ENCODE data around the gene UCK1. TPM values are rescaled to one million over a fixed set of nuclear protein-coding genes. Genes with fewer than 3 reads are reported as not detected.
"Not testable (repeated sequence)": the region's sequence is repeated elsewhere in the genome, so short reads cannot be mapped to it uniquely, and the experiment has no call there.

Gene UCK1
- polyA plus RNA-seq, 6 donors from 2014 or later = 16.8 to 30.6 (median 21.3) TPM

GRCh38 chr9:131562032-131562959 lies 31.2 kb upstream of the UCK1 start:
- Mint-ChIP-seq H3K27me3 (peaks cover 0 to under 1% (median 0%) of the 10 kb centered on the region in 3 donors), H3K4me1 (no peaks in the 10 kb centered on the region), H3K9me3 (peaks cover 0 to 8% (median 0%) of the 10 kb centered on the region in 7 donors), H3K4me3 (no peak overlapping the region), H3K36me3 (no peaks in the 10 kb centered on the region), H3K27ac (peak overlapping the region in 1 of 6 donors; percentile 49)
- DNase-seq = no peak
- no peak for ATAC-seq (ENCODE audit: low read depth in 2 of 2)

- peaks cover 0 to 13% (median 0%) of the 10 kb centered on the region in 7 donors for H3K9me3 Mint-ChIP-seq
- no peak overlapping the region for H3K27ac Mint-ChIP-seq
- DNase-seq (no peak), ATAC-seq (ENCODE audit: low read depth in 2 of 2) (no peak)
- no peak overlapping the region for H3K4me3 Mint-ChIP-seq
- H3K4me1 Mint-ChIP-seq = peaks cover 0 to 5% (median 0%) of the 10 kb centered on the region in 3 donors
- H3K36me3 Mint-ChIP-seq = no peaks in the 10 kb centered on the region
- peaks cover 11 to 23% (median 22%) of the 10 kb centered on the region in 3 donors for H3K27me3 Mint-ChIP-seq
Observed at GRCh38 chr9:131559421-131560000, 28.4 kb upstream of the UCK1 start.

- H3K9me3 Mint-ChIP-seq = peaks cover 0 to 13% (median 3%) of the 10 kb centered on the region in 7 donors
Observed at GRCh38 chr9:131557855-131558548, 26.9 kb upstream of the UCK1 start.

GRCh38 chr9:131555841-131556673 lies 25.0 kb upstream of the UCK1 start:
- Mint-ChIP-seq H3K27me3 (peaks cover 31 to 49% (median 43%) of the 10 kb centered on the region in 3 donors), H3K4me1 (peaks cover 0 to 5% (median 0%) of the 10 kb centered on the region in 3 donors), H3K27ac (peak overlapping the region in 1 of 6 donors; percentile 56), H3K36me3 (peaks cover 0 to 4% of the 10 kb centered on the region in 2 donors), H3K9me3 (peaks cover 0 to 5% (median 0%) of the 10 kb centered on the region in 7 donors), H3K4me3 (peak overlapping the region in 2 of 8 donors; percentile 9 to 28)
- DNase-seq (no peak), ATAC-seq (ENCODE audit: low read depth in 2 of 2) (no peak)

More at GRCh38 chr9:131557855-131558548, 26.9 kb upstream of the UCK1 start:
- H3K27me3 Mint-ChIP-seq = peaks cover 16 to 34% (median 34%) of the 10 kb centered on the region in 3 donors
- DNase-seq (no peak), ATAC-seq (ENCODE audit: low read depth in 2 of 2) (no peak)
- no peak overlapping the region for H3K4me3 Mint-ChIP-seq
- H3K36me3 Mint-ChIP-seq = peaks cover 0 to 2% of the 10 kb centered on the region in 2 donors
- H3K4me1 Mint-ChIP-seq = peaks cover 0 to 5% (median 0%) of the 10 kb centered on the region in 3 donors
- H3K27ac Mint-ChIP-seq = no peak overlapping the region

DNA sequence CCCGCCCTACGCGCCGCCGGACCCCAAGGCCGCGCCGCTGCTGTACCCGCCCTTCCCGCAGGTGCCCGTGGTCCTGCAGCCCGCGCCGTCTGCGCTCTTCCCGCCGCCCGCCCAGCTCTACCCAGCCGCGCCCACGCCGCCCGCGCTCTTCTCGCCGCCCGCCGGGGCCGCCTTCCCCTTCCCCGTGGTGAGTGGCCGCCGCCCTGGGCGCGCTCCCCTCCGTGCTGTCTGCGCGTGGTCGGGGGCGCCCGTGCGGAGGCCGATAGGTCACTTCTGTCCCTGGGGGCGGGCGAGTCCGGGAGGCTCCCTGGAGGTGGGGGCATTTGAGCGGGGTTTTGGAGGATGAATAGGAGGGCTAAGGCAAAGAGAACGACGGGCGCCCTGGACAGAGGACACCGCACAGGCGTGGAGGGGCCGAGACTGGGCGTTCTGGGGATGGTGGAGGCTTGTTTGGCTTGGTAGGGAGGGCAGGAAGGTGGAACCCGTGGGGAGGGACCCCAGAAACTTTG lies 23.8 kb upstream of the UCK1 start:
- ATAC-seq (ENCODE audit: low read depth in 2 of 2) (peak in 1 of 2 donors; percentile 14), DNase-seq (no peak)
- Mint-ChIP-seq H3K4me3 (no peak overlapping the region), H3K4me1 (peaks cover 0 to 5% (median 0%) of the 10 kb centered on the region in 3 donors), H3K27me3 (peaks cover 40 to 59% (median 54%) of the 10 kb centered on the region in 3 donors), H3K27ac (peak overlapping the region in 1 of 6 donors; percentile 61), H3K36me3 (peaks cover 4 to 5% of the 10 kb centered on the region in 2 donors), H3K9me3 (peaks cover 0 to 9% (median 0%) of the 10 kb centered on the region in 7 donors)

DNA sequence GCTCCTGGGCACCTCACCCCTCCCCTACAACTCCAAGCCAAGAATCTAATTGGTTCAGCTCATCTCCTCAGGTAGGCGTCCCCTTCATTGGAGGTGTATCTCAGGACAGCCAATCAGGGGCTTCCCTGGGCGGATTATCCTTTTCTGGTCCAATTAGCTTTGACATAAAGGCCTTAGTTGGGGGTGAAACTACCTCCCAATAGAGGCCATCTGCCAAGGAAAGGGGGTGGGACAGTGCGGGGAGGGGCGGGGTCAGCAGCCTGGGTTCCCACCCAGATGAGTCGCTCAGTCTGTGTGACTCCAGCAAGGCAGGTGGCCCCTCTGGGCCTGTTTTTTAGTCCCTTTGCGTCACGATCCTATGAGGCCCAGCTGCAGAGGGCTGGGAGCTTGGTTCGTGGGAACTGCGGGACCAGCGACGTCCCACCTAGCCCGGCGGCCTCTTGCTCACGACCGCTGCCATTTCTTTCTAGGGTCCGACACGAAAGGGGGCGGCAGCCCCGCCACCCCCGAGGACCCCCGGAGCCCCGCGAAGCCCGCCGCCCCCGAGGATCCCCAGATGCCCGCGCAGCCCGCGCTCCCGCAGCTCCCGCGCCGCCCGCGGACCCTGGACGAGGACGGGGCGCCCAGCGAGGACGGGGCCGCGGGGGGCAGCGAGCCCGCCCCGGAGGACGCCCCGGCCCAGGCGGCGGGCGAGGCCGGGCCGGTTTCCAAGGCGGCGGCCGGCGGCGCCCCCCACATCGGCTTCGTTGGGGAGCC lies 23.2 kb upstream of the UCK1 start:
- peaks cover 44 to 65% (median 61%) of the 10 kb centered on the region in 3 donors for H3K27me3 Mint-ChIP-seq
- H3K9me3 Mint-ChIP-seq = peaks cover 0 to 9% (median 4%) of the 10 kb centered on the region in 7 donors
- H3K36me3 Mint-ChIP-seq = peaks cover 4 to 12% of the 10 kb centered on the region in 2 donors
- no peak for DNase-seq
- peaks cover 0 to 5% (median 0%) of the 10 kb centered on the region in 3 donors for H3K4me1 Mint-ChIP-seq
- peak in 1 of 2 donors; percentile 18 for ATAC-seq (ENCODE audit: low read depth in 2 of 2)
- H3K4me3 Mint-ChIP-seq = no peak overlapping the region
- no peak overlapping the region for H3K27ac Mint-ChIP-seq

DNA sequence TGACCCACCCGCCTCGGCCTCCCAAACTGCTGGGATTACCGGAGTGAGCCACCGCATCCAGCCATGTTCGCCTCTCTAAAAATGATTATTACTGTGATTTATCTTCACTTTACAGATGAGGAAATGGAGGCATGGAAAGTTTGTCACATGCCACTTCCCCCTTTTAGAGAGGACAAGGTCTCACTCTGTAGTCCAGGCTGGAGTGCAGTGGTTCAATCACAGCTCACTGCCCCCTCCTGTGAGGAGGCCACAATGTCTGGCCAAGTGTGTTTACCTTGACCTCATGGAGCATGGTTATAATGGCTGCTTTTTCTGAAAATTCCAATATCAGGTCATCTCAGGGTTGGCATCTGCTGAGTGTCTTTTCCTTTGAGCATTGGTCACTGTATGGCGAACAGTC lies 21.0 kb upstream of the UCK1 start:
- ATAC-seq (ENCODE audit: low read depth in 2 of 2) = no peak
- Mint-ChIP-seq H3K27ac (no peak overlapping the region), H3K36me3 (peaks cover 11 to 32% of the 10 kb centered on the region in 2 donors)

DNA sequence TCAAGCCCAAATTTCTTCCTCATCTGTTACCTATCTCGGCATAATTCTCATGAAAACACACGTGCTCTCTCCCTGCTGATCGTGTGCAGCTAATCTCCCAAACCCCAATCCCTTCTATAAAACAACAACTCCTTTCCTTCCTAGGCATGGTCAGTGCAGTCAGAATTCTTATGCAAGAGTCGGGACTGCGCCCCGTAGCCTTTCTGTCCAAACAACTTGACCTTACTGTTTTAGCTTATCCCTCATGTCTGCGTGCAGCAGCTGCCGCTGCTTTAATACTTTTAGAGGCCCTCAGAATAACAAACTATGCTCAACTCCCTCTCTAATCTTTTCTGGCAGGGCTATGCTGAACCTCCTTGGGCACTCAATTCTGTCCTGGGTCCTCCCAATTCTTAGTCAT lies 19.4 kb upstream of the UCK1 start:
- Mint-ChIP-seq H3K4me1 (peaks cover 5 to 14% (median 12%) of the 10 kb centered on the region in 3 donors), H3K9me3 (peaks cover 3 to 28% (median 17%) of the 10 kb centered on the region in 7 donors), H3K27me3 (peaks cover 60 to 80% (median 68%) of the 10 kb centered on the region in 3 donors), H3K36me3 (peaks cover 11 to 32% of the 10 kb centered on the region in 2 donors), H3K27ac (peak overlapping the region in 1 of 6 donors; percentile 4)
- ATAC-seq (ENCODE audit: low read depth in 2 of 2); H3K4me3 Mint-ChIP-seq; DNase-seq: not testable (repeated sequence)

More for the DNA sequence above, 21.0 kb upstream of the UCK1 start:
- no peak overlapping the region for H3K4me3 Mint-ChIP-seq
- peaks cover 3 to 26% (median 17%) of the 10 kb centered on the region in 7 donors for H3K9me3 Mint-ChIP-seq
- H3K4me1 Mint-ChIP-seq = peaks cover 5 to 14% (median 7%) of the 10 kb centered on the region in 3 donors
- H3K27me3 Mint-ChIP-seq = peaks cover 66 to 88% (median 80%) of the 10 kb centered on the region in 3 donors
- DNase-seq = no peak

DNA sequence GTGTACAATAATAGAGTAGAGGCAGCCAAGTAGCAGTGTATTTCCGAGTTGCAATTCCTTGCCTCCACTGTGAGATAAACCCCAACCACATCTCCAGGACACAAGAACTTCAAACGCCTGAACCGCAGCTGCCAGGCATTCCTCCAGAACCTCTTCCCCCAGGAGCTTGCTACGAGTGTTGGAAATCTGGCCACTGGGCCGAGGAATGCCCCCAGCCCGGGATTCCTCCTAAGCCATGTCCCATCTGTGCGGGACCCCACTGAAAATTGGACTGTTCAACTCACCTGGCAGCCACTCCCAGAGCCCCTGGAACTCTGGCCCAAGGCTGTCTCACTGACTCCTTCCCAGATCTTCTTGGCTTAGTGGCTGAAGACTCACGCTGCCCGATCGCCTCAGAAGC lies 18.1 kb upstream of the UCK1 start:
- H3K27ac Mint-ChIP-seq; DNase-seq; H3K4me3 Mint-ChIP-seq; ATAC-seq (ENCODE audit: low read depth in 2 of 2): not testable (repeated sequence)
- Mint-ChIP-seq H3K36me3 (peaks cover 11 to 32% of the 10 kb centered on the region in 2 donors), H3K27me3 (peaks cover 63 to 83% (median 68%) of the 10 kb centered on the region in 3 donors), H3K4me1 (peaks cover 5 to 14% (median 12%) of the 10 kb centered on the region in 3 donors), H3K9me3 (peaks cover 5 to 33% (median 22%) of the 10 kb centered on the region in 7 donors)

- H3K27me3 Mint-ChIP-seq = peaks cover 52 to 67% (median 54%) of the 10 kb centered on the region in 3 donors
- peak; percentile 66 to 69 for ATAC-seq (ENCODE audit: low read depth in 2 of 2)
- no peak overlapping the region for H3K27ac Mint-ChIP-seq
- H3K4me1 Mint-ChIP-seq = peaks cover 5 to 14% (median 12%) of the 10 kb centered on the region in 3 donors
- peak overlapping the region in 7 of 8 donors; percentile 57 to 86 (median 78) for H3K4me3 Mint-ChIP-seq
- peaks cover 7 to 40% of the 10 kb centered on the region in 2 donors for H3K36me3 Mint-ChIP-seq
- DNase-seq = no peak
- peaks cover 16 to 54% (median 41%) of the 10 kb centered on the region in 7 donors for H3K9me3 Mint-ChIP-seq
Observed at GRCh38 chr9:131546336-131547084, 15.4 kb upstream of the UCK1 start.
